ENCODE data around the gene IRS2. TPM values are rescaled to one million over a fixed set of nuclear protein-coding genes. Genes with fewer than 3 reads are reported as not detected.

IRS2 gene
- total and polyA plus RNA-seq, 8 donors = 2.8 to 9.8 (median 4.9) TPM

DNA sequence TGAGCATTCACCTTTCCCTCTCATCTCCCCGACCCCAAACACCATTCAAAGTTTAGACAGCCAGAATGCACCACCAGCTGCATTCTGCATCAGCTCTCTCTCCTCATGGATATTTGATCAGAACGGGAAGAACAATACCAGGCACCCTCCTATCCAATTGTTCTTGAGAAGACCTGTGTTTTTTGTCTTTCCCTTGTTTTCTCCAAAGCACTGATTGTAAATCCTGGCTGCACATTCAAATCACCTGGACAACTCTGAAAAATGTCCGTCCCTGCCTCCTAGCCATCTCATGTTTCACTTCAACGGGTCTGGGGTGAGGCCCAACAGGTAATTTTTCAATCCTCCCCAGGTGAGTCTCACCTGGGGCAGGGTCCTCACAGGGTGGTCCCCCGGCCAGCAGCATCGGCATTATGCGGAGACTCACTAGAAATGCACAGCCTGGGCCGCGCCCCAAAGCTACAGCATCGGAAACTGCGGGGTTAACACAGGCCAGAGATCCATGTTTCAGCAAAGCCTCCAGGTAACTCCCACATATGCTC is 5.5 kb downstream of the IRS2 start:
- TF ChIP-seq CTCF (IDR thresholded peaks at IDR 0.05) = no peak
- H3K27me3 ChIP-seq = no peaks in the 10 kb centered on the region
- intact Hi-C loops (cut with DNase I) = loop anchor here in 2 of 3 donors (10.0 kb wide), 3 partner anchors 626 to 826 kb away; no protein-coding TSS in a partner anchor
- no peak for ATAC-seq
- WGBS, 2 donors = 49 to 52% methylated on average over 11 of the region's 11 CpGs
- peaks cover 0 to 22% (median 0%) of the 10 kb centered on the region in 3 donors for H3K36me3 ChIP-seq
- peak overlapping the region in 1 of 4 donors; percentile 41 for H3K27ac ChIP-seq
- peak overlapping the region; percentile 7 to 35 (median 20) for H3K4me3 ChIP-seq
- DNase-seq = no peak
- H3K4me1 ChIP-seq = peaks cover 9 to 34% (median 22%) of the 10 kb centered on the region in 3 donors
- no peaks in the 10 kb centered on the region for H3K9me3 ChIP-seq
- FAIRE-seq = no peak

DNA sequence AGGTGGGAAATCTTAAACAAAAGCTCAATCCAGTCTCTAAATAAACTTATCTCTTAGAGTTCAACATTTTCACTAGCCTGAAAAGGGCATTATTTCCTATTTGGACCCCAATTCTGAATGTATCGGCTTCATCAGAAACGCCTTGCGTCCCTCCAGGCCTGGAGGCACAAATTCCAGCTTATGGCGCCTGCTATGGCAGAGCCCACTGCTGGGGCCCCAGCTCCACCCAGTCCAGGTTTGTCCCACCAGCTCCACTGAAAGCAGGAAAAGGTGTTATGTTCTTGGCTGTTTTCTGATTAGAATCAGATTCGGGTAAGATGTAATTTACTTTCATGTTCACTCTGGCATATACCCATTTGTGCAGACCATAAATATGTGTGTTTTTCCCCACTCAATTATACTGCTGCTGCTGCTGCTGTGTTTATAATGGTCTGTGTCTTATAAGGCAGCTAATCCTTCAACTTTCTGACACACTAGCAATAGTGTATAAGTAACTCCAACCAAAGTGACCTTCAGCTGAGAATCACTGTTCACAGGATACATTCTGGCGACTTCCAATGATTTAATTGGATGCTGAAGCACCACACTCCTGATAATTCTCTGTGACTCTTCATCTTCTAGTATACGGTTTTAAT is 6.4 kb downstream of the IRS2 start:
- TF ChIP-seq CTCF (IDR thresholded peaks at IDR 0.05) = no peak
- 71 to 74% methylated on average over 7 of the region's 7 CpGs for WGBS, 2 donors
- Histone ChIP-seq H3K9me3 (no peaks in the 10 kb centered on the region), H3K4me1 (peaks cover 9 to 34% (median 22%) of the 10 kb centered on the region in 3 donors), H3K27me3 (no peaks in the 10 kb centered on the region), H3K4me3 (peak overlapping the region in 2 of 4 donors; percentile 2 to 25), H3K36me3 (peaks cover 0 to 22% (median 0%) of the 10 kb centered on the region in 3 donors), H3K27ac (peak overlapping the region in 1 of 4 donors; percentile 41)
- intact Hi-C loops (cut with DNase I) = loop anchor here in 2 of 3 donors (10.0 kb wide), 3 partner anchors 625 to 825 kb away; no protein-coding TSS in a partner anchor
- ATAC-seq (no peak), FAIRE-seq (no peak), DNase-seq (no peak)

- intact Hi-C loops (cut with DNase I) = no loop called here
- peak in 1 of 4 donors; percentile 14 for ATAC-seq
- FAIRE-seq = no peak
- H3K27me3 ChIP-seq = no peaks in the 10 kb centered on the region
- 53 to 57% methylated on average over 4 of the region's 4 CpGs for WGBS, 2 donors
- no peak for DNase-seq
- H3K4me1 ChIP-seq = peaks cover 9 to 34% (median 22%) of the 10 kb centered on the region in 3 donors
- peak overlapping the region in 1 of 4 donors; percentile 1 for H3K4me3 ChIP-seq
- peaks cover 0 to 21% (median 0%) of the 10 kb centered on the region in 3 donors for H3K36me3 ChIP-seq
- no peaks in the 10 kb centered on the region for H3K9me3 ChIP-seq
- no peak for TF ChIP-seq CTCF (IDR thresholded peaks at IDR 0.05)
- H3K27ac ChIP-seq = no peak overlapping the region
Observed at GRCh38 chr13:109779074-109779473, 7.3 kb downstream of the IRS2 start.

- FAIRE-seq = no peak
- TF ChIP-seq CTCF (IDR thresholded peaks at IDR 0.05) = no peak
- H3K4me3 ChIP-seq = no peak overlapping the region
- intact Hi-C loops (cut with DNase I) = no loop called here
- no peaks in the 10 kb centered on the region for H3K9me3 ChIP-seq
- peak; percentile 55 to 79 (median 74) for ATAC-seq
- WGBS, 2 donors = 25 to 30% methylated on average over 6 of the region's 6 CpGs
- no peak for DNase-seq
- H3K27ac ChIP-seq = peak overlapping the region in 2 of 4 donors; percentile 10 to 20
- peaks cover 9 to 34% (median 22%) of the 10 kb centered on the region in 3 donors for H3K4me1 ChIP-seq
- H3K36me3 ChIP-seq = peaks cover 0 to 13% (median 0%) of the 10 kb centered on the region in 3 donors
- H3K27me3 ChIP-seq = no peaks in the 10 kb centered on the region
Observed at GRCh38 chr13:109778102-109778542, 8.3 kb downstream of the IRS2 start.

DNA sequence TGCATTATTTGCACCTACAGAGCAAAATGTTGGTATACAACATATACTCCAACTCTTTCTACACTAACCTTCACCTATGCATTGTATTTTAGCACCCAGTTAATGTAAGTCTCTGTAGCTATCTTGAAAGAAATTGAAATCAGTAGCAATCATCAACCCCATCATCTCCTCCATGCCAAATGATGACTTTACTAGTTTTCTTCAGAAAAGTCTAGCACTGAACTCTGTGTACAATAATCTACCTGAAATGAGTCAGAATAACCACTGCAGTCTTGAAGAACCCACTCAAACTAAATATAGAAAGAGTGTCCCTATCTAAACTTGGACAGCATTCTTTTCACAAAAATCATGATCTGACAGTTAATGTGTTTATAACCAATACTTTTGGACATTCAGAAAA is 9.8 kb downstream of the IRS2 start:
- Histone ChIP-seq H3K27me3 (no peaks in the 10 kb centered on the region), H3K4me3 (no peak overlapping the region), H3K4me1 (peaks cover 9 to 34% (median 22%) of the 10 kb centered on the region in 3 donors), H3K9me3 (no peaks in the 10 kb centered on the region), H3K36me3 (peaks cover 0 to 4% (median 0%) of the 10 kb centered on the region in 3 donors), H3K27ac (no peak overlapping the region)
- FAIRE-seq = no peak
- ATAC-seq = no peak
- no peak for TF ChIP-seq CTCF (IDR thresholded peaks at IDR 0.05)
- intact Hi-C loops (cut with DNase I) = no loop called here
- no peak for DNase-seq

Measured in pancreas (tissue), 10 donors.